Uterus (tissue), 2 donors: Measurements from ENCODE around the gene ZNF628.

Source experiments
- CTCF ChIP-seq, 4 experiments: fragments of 200-600 bp in 2 of 4; fragments of 450-650 bp in 2 of 4; sonication (generic) in 2 of 4; IDR thresholded peaks; one replicate each; pipeline ENCODE4 v1.5.1; 2016 to 2019; ENCODE audit warnings: antibody characterized with exemption in 4 of 4, mild to moderate bottlenecking in 2 of 4, moderate library complexity in 1 of 4
- POLR2A ChIP-seq, 2 donors: fragments of 450-650 bp; IDR thresholded peaks; one replicate each; pipeline ENCODE4 v1.6.1; 2016; ENCODE audit warnings: antibody characterized with exemption in 2 of 2, mild to moderate bottlenecking in 1 of 2, moderate library complexity in 1 of 2

- TF ChIP-seq CTCF (IDR thresholded peaks at IDR 0.05) (no peak), POLR2A (IDR thresholded peaks at IDR 0.05) (no peak)
Observed at GRCh38 chr19:55466241-55466614, 10.2 kb upstream of the ZNF628 start.
